HUES48 (cell line): ENCODE measurements around the gene RAD51B.

Source experiments
- H3K27ac ChIP-seq: one replicate; pipeline ENCODE4 v1.7.0; 2013; ENCODE audit warnings: low read depth, low read length, inconsistent platforms
- H3K27me3 ChIP-seq: 2 replicates; pipeline ENCODE4 v1.6.1; 2013; ENCODE audit warnings: mild to moderate bottlenecking, low read length; ENCODE audit not compliant: control insufficient read depth, insufficient read depth
- H3K36me3 ChIP-seq: 2 replicates; pipeline ENCODE4 v1.6.1; 2013; ENCODE audit warnings: low read length; ENCODE audit not compliant: control insufficient read depth, insufficient read depth
- H3K4me1 ChIP-seq: 2 replicates; pipeline ENCODE4 v1.6.1; 2013; ENCODE audit warnings: mild to moderate bottlenecking, low read length; ENCODE audit not compliant: control insufficient read depth, insufficient read depth
- H3K4me3 ChIP-seq: 2 replicates; pipeline ENCODE4 v1.5.1; 2013; ENCODE audit warnings: mild to moderate bottlenecking, low read depth, low read length
- H3K9ac ChIP-seq: 2 replicates; pipeline ENCODE4 v1.6.1; 2013; ENCODE audit warnings: mild to moderate bottlenecking, low read depth, low read length, moderate library complexity
- H3K9me3 ChIP-seq: 2 replicates; pipeline ENCODE4 v1.6.1; 2013; ENCODE audit warnings: low read length; ENCODE audit not compliant: control insufficient read depth, insufficient read depth

Gene RAD51B

DNA sequence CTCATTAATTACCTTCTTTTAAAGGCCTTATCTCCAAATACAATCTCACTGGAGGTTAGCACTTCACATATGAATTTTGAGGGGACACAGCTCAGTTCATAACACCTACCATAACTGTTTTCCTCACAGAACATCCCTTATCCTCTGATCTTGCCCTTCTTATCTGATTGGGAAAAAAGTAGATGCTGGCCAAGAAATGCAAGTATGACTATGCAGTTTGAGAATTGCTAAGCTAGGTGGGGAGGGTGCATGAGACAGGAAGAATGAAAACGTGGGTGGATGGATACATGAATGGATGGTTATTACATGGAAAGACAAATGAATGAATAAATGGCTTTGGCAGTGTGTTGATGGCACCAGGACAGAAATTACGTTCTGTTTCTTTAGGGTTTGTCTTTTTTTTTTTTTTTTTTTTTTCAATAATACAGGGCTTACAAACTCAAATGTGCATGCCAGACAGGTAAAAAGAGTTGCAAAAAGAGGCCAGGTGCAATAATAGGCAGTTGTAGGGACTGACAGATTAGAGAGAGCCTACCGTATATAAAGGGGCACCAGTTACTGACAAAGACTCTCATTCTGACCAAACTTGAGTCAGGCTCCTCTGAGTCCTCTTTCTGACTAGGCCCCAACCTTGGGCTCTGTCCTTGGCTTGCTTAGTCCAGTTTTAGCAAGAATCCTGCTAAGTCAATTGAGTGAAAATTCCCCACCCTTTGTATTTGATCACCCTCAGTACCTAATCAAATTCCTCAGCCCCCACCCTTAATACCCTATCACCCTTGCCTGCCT is 668.4 kb downstream of the RAD51B start:
- peaks cover 5% of the 10 kb centered on the region for H3K4me1 ChIP-seq
- no peak overlapping the region for H3K9ac ChIP-seq
- H3K9me3 ChIP-seq = no peaks in the 10 kb centered on the region
- H3K27me3 ChIP-seq = no peaks in the 10 kb centered on the region
- H3K4me3 ChIP-seq = no peak overlapping the region
- H3K27ac ChIP-seq = no peak overlapping the region
- no peaks in the 10 kb centered on the region for H3K36me3 ChIP-seq

DNA sequence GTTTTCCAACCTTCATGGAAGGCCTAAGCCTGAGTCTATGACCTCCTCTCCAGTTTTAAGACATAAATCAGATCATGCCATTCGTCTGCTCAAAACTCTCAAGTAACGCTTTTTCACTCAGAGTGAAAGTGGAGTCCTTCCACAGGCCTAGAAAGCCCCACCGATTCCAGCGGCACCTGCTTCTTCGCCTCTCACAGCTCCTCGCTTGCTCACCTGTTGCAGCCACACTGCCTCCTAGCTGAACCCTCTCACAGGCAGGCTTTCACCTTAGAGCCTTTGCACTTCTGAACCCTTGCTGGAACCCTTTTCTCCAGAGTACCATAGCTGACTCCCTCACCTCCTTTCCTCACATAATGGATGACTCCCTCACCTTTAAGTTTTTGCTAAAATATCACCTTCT is 672.2 kb downstream of the RAD51B start:
- Histone ChIP-seq H3K4me3 (no peak overlapping the region), H3K9ac (no peak overlapping the region), H3K9me3 (no peaks in the 10 kb centered on the region), H3K4me1 (peaks cover 14% of the 10 kb centered on the region), H3K27ac (no peak overlapping the region), H3K27me3 (no peaks in the 10 kb centered on the region), H3K36me3 (no peaks in the 10 kb centered on the region)

DNA sequence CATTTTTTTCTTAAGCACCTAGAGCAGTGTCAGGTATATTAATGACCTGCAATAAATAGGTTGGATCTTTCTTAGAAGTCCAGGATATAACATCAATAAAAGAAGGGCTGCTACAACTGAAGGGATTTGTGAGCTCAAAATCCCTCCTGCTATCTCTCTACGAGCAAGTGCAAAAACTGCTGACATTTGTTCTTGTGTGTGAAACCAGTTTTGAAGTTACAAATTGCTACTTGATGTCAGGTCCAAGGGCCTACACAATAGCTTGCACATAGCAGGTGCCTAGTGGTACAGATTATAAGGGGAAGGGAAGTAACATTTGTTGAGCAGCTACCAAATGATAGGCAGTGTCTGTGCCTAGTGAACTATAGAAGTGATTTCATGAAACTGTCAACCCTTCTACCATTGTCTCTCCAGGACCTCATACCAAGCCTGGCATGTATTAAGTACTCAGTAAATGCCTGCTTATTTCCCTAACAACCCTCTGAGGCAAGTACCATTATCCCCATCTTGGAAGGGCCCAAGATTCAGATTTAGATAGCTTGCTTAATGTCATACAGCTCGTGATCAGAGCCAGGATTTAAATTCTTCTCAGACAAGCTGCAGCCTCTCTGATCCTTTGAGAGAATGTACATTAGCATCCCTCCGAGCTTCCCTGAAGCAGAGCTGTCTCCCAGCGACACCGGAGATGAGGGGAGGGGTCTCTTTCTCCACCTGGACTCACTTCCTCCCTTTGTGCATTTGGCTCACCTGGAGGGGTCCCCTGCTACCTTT is 673.0 kb downstream of the RAD51B start:
- Histone ChIP-seq H3K9ac (no peak overlapping the region), H3K4me1 (peaks cover 14% of the 10 kb centered on the region), H3K9me3 (no peaks in the 10 kb centered on the region), H3K36me3 (no peaks in the 10 kb centered on the region), H3K27ac (no peak overlapping the region), H3K27me3 (no peaks in the 10 kb centered on the region), H3K4me3 (no peak overlapping the region)

DNA sequence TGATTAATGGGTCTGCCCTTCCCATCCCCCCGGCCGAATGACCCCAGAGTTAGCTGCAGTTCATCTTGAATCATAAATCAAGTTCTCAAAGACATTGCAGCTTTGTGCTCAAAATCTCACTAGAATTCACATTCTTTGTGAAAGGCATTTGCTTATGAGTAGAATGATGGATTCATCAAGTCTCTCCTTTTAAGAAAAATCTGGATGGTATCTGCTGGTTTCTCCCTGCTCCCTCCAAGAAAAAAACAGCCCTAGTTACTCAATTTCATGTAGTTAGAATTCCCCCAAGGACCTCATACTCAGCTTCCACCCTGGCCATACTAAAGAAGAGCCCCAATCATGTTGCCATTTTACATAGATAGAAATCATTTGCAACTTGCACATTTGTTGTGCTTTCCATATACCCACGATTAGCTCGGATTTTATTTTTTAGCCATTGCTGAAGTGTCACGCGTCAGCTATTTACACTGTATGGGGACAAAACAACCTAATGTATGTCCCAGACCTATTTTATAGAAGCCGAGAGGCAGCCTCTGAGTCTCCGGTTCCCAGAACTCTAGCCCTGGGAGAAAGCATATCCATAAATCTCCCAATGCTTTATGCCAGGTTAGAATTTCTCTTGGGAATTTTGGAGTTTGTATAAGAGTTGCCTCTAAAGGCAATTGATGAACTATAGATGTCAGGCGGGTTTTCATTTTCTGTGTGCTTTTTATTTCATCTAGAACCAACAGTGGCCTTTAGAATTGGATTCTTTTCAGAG is 673.8 kb downstream of the RAD51B start:
- Histone ChIP-seq H3K9ac (no peak overlapping the region), H3K4me3 (no peak overlapping the region), H3K27me3 (no peaks in the 10 kb centered on the region), H3K9me3 (no peaks in the 10 kb centered on the region), H3K4me1 (peaks cover 14% of the 10 kb centered on the region), H3K27ac (no peak overlapping the region), H3K36me3 (no peaks in the 10 kb centered on the region)

DNA sequence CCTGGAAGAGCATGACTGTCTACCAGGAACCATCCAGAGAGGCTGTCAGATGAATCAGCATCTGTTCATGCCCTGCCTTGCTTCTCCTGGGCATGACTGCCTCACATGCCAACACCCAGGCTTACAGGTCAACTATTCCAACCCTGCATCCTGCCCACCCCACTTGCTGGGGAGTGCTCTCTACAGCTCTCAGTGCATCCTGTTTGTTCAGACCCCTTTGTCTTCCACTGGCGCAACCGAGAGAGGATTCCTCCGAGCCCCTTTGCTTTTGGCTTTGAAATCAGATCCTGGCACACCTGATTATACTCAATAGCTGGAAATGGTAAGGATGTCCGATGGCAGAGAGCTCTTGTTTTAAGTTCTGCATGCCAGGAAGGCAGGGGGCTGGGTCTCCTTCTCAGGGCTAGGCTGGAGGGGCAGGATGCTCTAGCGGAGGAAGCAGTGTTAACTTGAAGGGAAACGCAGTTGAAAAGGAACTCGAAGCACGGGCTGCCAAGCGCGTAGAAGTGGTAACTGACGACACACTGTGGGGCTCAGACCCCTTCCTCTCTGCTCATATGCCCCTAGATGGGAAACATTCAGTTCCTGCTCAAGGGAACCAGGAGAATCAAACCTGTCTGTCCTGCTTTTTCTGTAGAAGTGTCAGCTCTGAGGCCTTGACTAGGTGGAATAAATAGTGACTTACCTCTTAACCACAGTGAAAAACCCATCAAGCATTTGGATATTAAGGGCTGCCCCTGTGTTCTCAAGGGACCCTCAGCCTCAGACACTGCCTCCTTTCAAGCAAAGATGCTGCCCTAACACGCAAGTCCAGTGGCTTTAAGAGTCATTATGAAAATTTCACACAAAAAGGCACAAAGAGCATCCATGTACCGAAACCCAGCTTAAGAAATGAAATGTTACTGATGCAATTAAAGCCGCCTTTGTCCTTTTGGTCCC is 675.8 kb downstream of the RAD51B start:
- H3K36me3 ChIP-seq = no peaks in the 10 kb centered on the region
- H3K27me3 ChIP-seq = no peaks in the 10 kb centered on the region
- H3K4me1 ChIP-seq = peaks cover 14% of the 10 kb centered on the region
- no peak overlapping the region for H3K4me3 ChIP-seq
- H3K9me3 ChIP-seq = no peaks in the 10 kb centered on the region
- H3K9ac ChIP-seq = no peak overlapping the region
- no peak overlapping the region for H3K27ac ChIP-seq

DNA sequence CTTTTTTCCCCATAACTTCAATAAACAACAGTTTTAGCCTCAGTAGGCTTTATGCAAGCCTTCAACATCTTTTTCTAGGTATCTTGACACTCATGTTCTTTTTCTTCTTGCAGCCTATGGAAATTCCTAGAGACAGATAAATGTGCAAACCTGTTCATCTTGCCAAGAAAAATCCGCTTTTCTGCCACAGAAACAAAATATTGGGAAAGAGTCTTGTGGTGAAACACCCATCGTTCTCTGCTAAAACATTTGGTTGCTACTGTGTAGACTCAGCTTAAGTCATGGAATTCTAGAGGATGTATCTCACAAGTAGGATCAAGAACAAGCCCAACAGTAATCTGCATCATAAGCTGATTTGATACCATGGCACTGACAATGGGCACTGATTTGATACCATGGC is 677.4 kb downstream of the RAD51B start:
- no peak overlapping the region for H3K27ac ChIP-seq
- no peaks in the 10 kb centered on the region for H3K27me3 ChIP-seq
- H3K4me1 ChIP-seq = peaks cover 14% of the 10 kb centered on the region
- H3K36me3 ChIP-seq = no peaks in the 10 kb centered on the region
- H3K9ac ChIP-seq = no peak overlapping the region
- no peaks in the 10 kb centered on the region for H3K9me3 ChIP-seq
- no peak overlapping the region for H3K4me3 ChIP-seq

DNA sequence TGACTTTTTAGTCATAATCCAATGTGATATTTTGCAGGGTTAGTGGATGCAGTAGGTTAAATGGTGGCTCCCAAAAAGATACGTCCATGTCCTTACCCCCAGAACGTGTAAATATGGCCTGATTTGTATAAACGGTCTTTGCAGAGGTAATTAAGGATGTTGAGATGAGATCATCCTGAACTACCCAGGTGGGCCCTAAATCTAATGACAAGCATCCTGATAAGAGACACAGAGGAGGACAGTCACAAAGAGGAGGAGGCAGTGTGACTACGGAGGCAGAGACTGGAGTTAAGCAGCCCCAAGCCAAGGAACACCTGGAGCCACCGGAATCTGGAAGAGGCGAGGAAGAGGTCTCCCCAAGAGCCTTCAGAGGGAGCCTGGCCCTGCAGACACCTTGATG is 679.9 kb downstream of the RAD51B start:
- no peaks in the 10 kb centered on the region for H3K27me3 ChIP-seq
- H3K36me3 ChIP-seq = no peaks in the 10 kb centered on the region
- peaks cover 8% of the 10 kb centered on the region for H3K4me1 ChIP-seq
- H3K9ac ChIP-seq = no peak overlapping the region
- H3K4me3 ChIP-seq = no peak overlapping the region
- no peak overlapping the region for H3K27ac ChIP-seq
- no peaks in the 10 kb centered on the region for H3K9me3 ChIP-seq

DNA sequence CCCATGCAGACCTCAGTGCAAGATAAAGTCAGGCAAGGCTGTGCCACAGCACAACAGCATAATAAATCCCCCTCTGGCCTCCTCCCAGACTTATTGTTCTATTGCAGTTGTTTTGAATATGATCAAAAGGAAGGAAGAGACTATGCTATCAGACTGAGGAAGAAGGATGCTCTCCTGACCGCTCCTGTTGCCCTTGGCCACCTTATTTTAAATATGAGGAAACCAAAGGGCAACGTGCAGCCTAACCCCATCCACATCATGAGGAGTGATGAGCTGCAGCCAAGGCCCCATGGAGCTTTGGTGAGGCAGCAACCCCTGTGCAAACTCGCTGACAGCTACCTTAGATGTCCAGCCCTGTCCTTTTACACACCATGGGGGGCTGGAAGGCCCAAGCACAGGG is 681.6 kb downstream of the RAD51B start:
- no peaks in the 10 kb centered on the region for H3K27me3 ChIP-seq
- H3K4me1 ChIP-seq = peaks cover 17% of the 10 kb centered on the region
- no peaks in the 10 kb centered on the region for H3K9me3 ChIP-seq
- H3K4me3 ChIP-seq = no peak overlapping the region
- H3K27ac ChIP-seq = no peak overlapping the region
- H3K36me3 ChIP-seq = no peaks in the 10 kb centered on the region
- no peak overlapping the region for H3K9ac ChIP-seq

DNA sequence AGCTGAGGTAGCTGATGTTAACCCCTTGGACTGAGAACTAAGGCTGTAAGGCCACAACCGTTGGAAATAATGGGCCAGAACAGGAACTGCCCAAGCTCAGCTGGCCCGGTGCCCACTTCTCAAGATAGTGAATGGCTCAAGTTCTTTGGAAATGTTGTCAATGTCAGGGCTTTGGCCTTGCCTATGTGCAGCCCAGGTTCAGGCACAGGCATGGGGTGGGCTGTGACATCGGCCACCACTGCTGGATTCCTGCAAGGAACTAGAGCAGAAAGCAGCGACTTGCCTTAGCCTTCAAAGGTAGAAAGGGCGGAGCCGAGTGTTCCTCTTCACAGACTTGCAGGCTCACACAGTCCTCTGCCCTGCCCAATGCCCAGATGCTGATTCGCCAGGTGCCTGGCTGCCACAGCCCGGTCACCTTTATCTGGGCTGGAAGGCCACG is 682.1 kb downstream of the RAD51B start:
- Histone ChIP-seq H3K27me3 (no peaks in the 10 kb centered on the region), H3K9me3 (no peaks in the 10 kb centered on the region), H3K27ac (no peak overlapping the region), H3K36me3 (no peaks in the 10 kb centered on the region), H3K9ac (no peak overlapping the region), H3K4me1 (peaks cover 18% of the 10 kb centered on the region), H3K4me3 (no peak overlapping the region)

DNA sequence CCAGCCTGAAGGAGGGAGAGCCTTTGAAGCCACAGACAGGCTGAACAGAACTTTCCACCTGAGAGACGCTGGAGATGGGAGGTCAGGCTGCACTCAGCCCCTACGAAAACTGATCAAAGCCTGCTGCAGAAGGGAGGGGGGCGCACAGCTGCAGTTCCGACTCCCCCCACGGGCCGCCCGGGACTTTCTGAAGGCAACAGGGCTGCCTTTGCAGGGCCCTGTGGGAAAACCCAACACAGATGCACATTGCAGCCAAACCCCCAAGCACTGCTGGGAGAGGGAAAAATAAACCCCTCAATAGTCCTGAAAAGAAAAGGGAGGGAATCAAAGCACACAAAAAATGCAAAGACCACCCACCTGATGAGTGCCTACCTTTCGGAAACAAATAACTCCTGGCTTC is 682.7 kb downstream of the RAD51B start:
- Histone ChIP-seq H3K27me3 (no peaks in the 10 kb centered on the region), H3K36me3 (no peaks in the 10 kb centered on the region), H3K4me3 (no peak overlapping the region), H3K9me3 (no peaks in the 10 kb centered on the region), H3K27ac (no peak overlapping the region), H3K9ac (no peak overlapping the region), H3K4me1 (peaks cover 18% of the 10 kb centered on the region)
